Thyroid gland (tissue), 4 donors: ENCODE results near the gene OAS3. TPM values are rescaled to one million over a fixed set of nuclear protein-coding genes. Genes with fewer than 3 reads are reported as not detected.
"Not testable (repeated sequence)": the region's sequence is repeated elsewhere in the genome, so short reads cannot be mapped to it uniquely, and the experiment has no call there.

Source experiments
- DNase-seq, 2 donors: peaks; one replicate each; pipeline ENCODE4 v3.0.0-alpha.2; 2019
- H3K27ac ChIP-seq, 3 donors: fragments of 200-600 bp; sonication (generic); 1 replicate in 2 of 3; 2 replicates in 1 of 3; pipeline ENCODE4 v1.5.1; 2016 to 2019; ENCODE audit warnings: mild to moderate bottlenecking in 1 of 3, moderate library complexity in 1 of 3
- H3K27me3 ChIP-seq: fragments of 200-600 bp; sonication (generic); one replicate; pipeline ENCODE4 v1.5.1; 2019
- H3K36me3 ChIP-seq, 2 donors: fragments of 200-600 bp; sonication (generic); one replicate each; pipeline ENCODE4 v1.5.1; 2016 to 2019
- H3K4me1 ChIP-seq, 2 donors: fragments of 200-600 bp; sonication (generic); one replicate each; pipeline ENCODE4 v1.5.1; 2017 to 2019
- H3K4me3 ChIP-seq, 3 donors: fragments of 200-600 bp; sonication (generic); replicated peaks in 1 of 3; 1 replicate in 2 of 3; 2 replicates in 1 of 3; pipeline ENCODE4 v1.5.1; 2016; ENCODE audit warnings: mild to moderate bottlenecking in 1 of 3
- H3K9me3 ChIP-seq: fragments of 200-600 bp; sonication (generic); one replicate; pipeline ENCODE4 v1.5.1; 2017
- POLR2A ChIP-seq, 2 donors: fragments of 450-650 bp; IDR thresholded peaks; one replicate each; pipeline ENCODE4 v1.6.1; 2017; ENCODE audit warnings: antibody characterized with exemption in 2 of 2, mild to moderate bottlenecking in 2 of 2, moderate library complexity in 1 of 2
- WGBS, 2 donors: methylation state at CpG; one replicate each; pipeline ENCODE4 v1.1.5; 2017; 5-methylcytosine and 5-hydroxymethylcytosine counted together
- intact Hi-C: fragments of 100-400 bp; cut with DNase I; formaldehyde crosslinking; loops from one replicate; pipeline ENCODE4 v1.15.1; 2023
- total RNA-seq, 4 donors: library from RNA; depleted of rRNA; stranded (reverse); fragments of >200 nt; gene quantifications; one replicate each; pipeline ENCODE4 v1.2.3, GENCODE V29; 2016
- TF ChIP-seq, protein P1 (sequence below), 6 experiments: fragments of 200-600 bp in 3 of 6; fragments of 450-650 bp in 3 of 6; sonication (generic) in 3 of 6; IDR thresholded peaks; one replicate each; pipeline ENCODE4 v1.5.1; 2016 to 2019; ENCODE audit warnings: antibody characterized with exemption in 6 of 6, mild to moderate bottlenecking in 2 of 6, inconsistent platforms in 1 of 6, moderate library complexity in 1 of 6

The OAS3 gene
- total RNA-seq, 4 donors from 2014 or later, result 3.0 to 7.4 (median 5.7) TPM

- Histone ChIP-seq H3K27ac (no peak overlapping the region), H3K9me3 (peaks cover 4% of the 10 kb centered on the region), H3K27me3 (no peaks in the 10 kb centered on the region), H3K36me3 (peaks cover 0 to 5% of the 10 kb centered on the region in 2 donors), H3K4me1 (peaks cover 4 to 7% of the 10 kb centered on the region in 2 donors), H3K4me3 (no peak overlapping the region)
- no peak for TF ChIP-seq POLR2A (IDR thresholded peaks at IDR 0.05)
- TF ChIP-seq, protein P1, sequence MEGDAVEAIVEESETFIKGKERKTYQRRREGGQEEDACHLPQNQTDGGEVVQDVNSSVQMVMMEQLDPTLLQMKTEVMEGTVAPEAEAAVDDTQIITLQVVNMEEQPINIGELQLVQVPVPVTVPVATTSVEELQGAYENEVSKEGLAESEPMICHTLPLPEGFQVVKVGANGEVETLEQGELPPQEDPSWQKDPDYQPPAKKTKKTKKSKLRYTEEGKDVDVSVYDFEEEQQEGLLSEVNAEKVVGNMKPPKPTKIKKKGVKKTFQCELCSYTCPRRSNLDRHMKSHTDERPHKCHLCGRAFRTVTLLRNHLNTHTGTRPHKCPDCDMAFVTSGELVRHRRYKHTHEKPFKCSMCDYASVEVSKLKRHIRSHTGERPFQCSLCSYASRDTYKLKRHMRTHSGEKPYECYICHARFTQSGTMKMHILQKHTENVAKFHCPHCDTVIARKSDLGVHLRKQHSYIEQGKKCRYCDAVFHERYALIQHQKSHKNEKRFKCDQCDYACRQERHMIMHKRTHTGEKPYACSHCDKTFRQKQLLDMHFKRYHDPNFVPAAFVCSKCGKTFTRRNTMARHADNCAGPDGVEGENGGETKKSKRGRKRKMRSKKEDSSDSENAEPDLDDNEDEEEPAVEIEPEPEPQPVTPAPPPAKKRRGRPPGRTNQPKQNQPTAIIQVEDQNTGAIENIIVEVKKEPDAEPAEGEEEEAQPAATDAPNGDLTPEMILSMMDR (IDR thresholded peaks at IDR 0.05), result no peak
- no peak for DNase-seq
- 96% methylated on average over 1 of the region's 1 CpG for WGBS, 2 donors
- intact Hi-C loops, result no loop called here
Measured at GRCh38 chr12:112913038-112913688, 25.1 kb upstream of the OAS3 start.

- H3K9me3 ChIP-seq, H3K27me3 ChIP-seq, H3K27ac ChIP-seq, DNase-seq, H3K4me3 ChIP-seq, intact Hi-C loops, H3K36me3 ChIP-seq, H3K4me1 ChIP-seq: not testable (repeated sequence)
- WGBS, 2 donors, result 98 to 99% methylated on average over 2 of the region's 2 CpGs
Measured at GRCh38 chr12:112913888-112914287, 24.4 kb upstream of the OAS3 start.

DNA sequence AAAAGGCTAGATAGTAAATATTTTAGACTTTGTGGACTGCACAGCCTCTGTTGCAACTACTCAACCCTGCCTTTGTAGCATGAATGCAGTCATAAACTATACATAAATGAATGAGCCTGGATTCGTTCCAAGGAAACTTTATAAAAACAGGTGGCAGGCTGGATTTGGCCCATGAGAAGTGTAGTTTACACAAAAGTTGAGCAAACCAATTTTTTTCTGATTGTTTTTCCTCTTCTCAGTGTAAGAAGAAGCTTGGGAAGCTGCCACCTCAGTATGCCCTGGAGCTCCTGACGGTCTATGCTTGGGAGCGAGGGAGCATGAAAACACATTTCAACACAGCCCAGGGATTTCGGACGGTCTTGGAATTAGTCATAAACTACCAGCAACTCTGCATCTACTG lies 22.0 kb upstream of the OAS3 start:
- intact Hi-C loops, result no loop called here
- Histone ChIP-seq H3K27me3 (no peaks in the 10 kb centered on the region), H3K36me3 (peaks cover 5% of the 10 kb centered on the region in 2 donors), H3K9me3 (peaks cover 4% of the 10 kb centered on the region), H3K27ac (no peak overlapping the region), H3K4me1 (peaks cover 4 to 7% of the 10 kb centered on the region in 2 donors), H3K4me3 (no peak overlapping the region)
- 60 to 68% methylated on average over 5 of the region's 5 CpGs for whole genome bisulfite sequencing, 2 donors
- TF ChIP-seq POLR2A (IDR thresholded peaks at IDR 0.05), result no peak
- TF ChIP-seq, protein P1 (IDR thresholded peaks at IDR 0.05), result no peak
- DNase-seq, result no peak

- TF ChIP-seq, protein P1 (IDR thresholded peaks at IDR 0.05), result no peak
- no peak for TF ChIP-seq POLR2A (IDR thresholded peaks at IDR 0.05)
- peaks cover 0 to 5% of the 10 kb centered on the region in 2 donors for H3K36me3 ChIP-seq
- no peaks in the 10 kb centered on the region for H3K9me3 ChIP-seq
- intact Hi-C loops, result no loop called here
- peaks cover 4 to 7% of the 10 kb centered on the region in 2 donors for H3K4me1 ChIP-seq
- no peak overlapping the region for H3K27ac ChIP-seq
- H3K27me3 ChIP-seq, result no peaks in the 10 kb centered on the region
- 86 to 90% methylated on average over 6 of the region's 6 CpGs for WGBS, 2 donors
- no peak for DNase-seq
- no peak overlapping the region for H3K4me3 ChIP-seq
Measured at GRCh38 chr12:112919121-112919520, 19.2 kb upstream of the OAS3 start.

- Histone ChIP-seq H3K4me1 (no peaks in the 10 kb centered on the region), H3K9me3 (no peaks in the 10 kb centered on the region), H3K27me3 (no peaks in the 10 kb centered on the region), H3K4me3 (no peak overlapping the region), H3K27ac (no peak overlapping the region), H3K36me3 (no peaks in the 10 kb centered on the region)
- intact Hi-C loops, result no loop called here
- 62 to 66% methylated on average over 7 of the region's 7 CpGs for WGBS, 2 donors
- no peak for DNase-seq
- no peak for TF ChIP-seq POLR2A (IDR thresholded peaks at IDR 0.05)
- TF ChIP-seq, protein P1 (IDR thresholded peaks at IDR 0.05), result no peak
Measured at GRCh38 chr12:112924986-112925385, 13.3 kb upstream of the OAS3 start.

- H3K4me1 ChIP-seq, H3K9me3 ChIP-seq, DNase-seq, H3K27ac ChIP-seq, intact Hi-C loops, H3K36me3 ChIP-seq, H3K27me3 ChIP-seq, H3K4me3 ChIP-seq: not testable (repeated sequence)
- 66 to 71% methylated on average over 7 of the region's 7 CpGs for WGBS, 2 donors
Measured at GRCh38 chr12:112926416-112927033, 11.7 kb upstream of the OAS3 start.
